Measurements from ENCODE around the gene SYNJ2. TPM values are rescaled to one million over a fixed set of nuclear protein-coding genes. Genes with fewer than 3 reads are reported as not detected.

Gene SYNJ2
- total and polyA plus RNA-seq, 2 experiments from 2014 or later: 2.8 to 5.6 TPM

DNA sequence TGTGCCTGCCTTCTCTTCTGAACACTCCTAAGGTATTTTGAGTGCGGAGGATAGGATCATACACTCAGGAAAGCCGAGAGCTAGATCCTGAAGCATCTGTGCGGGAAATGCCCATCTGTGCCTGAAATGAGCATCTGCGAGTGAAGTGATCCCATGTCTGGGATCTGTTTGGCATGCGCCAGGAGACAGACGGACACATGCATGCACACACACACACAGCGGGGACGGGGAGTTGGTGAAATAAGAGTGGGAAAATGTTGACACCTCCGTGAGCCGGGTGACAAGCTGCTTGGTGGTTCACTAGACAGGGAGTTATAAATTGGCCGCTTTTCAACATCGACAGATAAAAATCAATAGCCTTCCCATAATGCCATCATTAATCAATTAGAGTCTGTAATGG lies 13.8 kb downstream of the SYNJ2 start:
- Histone ChIP-seq H3F3A (replicated peaks; ENCODE audit: low read depth) (0 out of 2 replicates have a peak, but pooled peaks cover 3% of the 10 kb centered on the region), H3K4me1 (ENCODE audit: insufficient read depth) (peaks cover 13% of the 10 kb centered on the region), H2AFZ (no peak overlapping the region), H3K9me2 (ENCODE audit: insufficient read depth) (no peaks in the 10 kb centered on the region), H3K4me3 (no peak overlapping the region), H3K27me3 (ENCODE audit: insufficient read depth) (no peaks in the 10 kb centered on the region), H3K27ac (ENCODE audit: low read depth) (no peak overlapping the region), H3K36me3 (ENCODE audit: insufficient read depth) (no peaks in the 10 kb centered on the region), H3K79me2 (replicated peaks; ENCODE audit: insufficient read depth) (peaks cover 29% of the 10 kb centered on the region), H3K4me2 (no peak overlapping the region), H4K20me1 (replicated peaks; ENCODE audit: insufficient read depth) (no peaks in the 10 kb centered on the region)
- TF ChIP-seq CREB1 (CRISPR knock-in tag; IDR thresholded peaks at IDR 0.05; ENCODE audit: low read depth) (no peak), JUNB (IDR thresholded peaks at IDR 0.05; ENCODE audit: unreplicated experiment) (no peak), POLR2AphosphoS5 (IDR thresholded peaks at IDR 0.05; ENCODE audit: low read depth) (no peak), ZNF462 (CRISPR knock-in tag; IDR thresholded peaks at IDR 0.05) (no peak), EZH2 (IDR thresholded peaks at IDR 0.05; ENCODE audit: low read depth, unreplicated experiment) (no peak), ZNF331 (CRISPR knock-in tag; IDR thresholded peaks at IDR 0.05; ENCODE audit: low read depth) (no peak), NANOG (IDR thresholded peaks at IDR 0.05; ENCODE audit: borderline replicate concordance) (no peak), REST (IDR thresholded peaks at IDR 0.05; ENCODE audit: unreplicated experiment) (no peak)
- peaks cover 10% of the 10 kb centered on the region for H3K27me3 Mint-ChIP-seq (ENCODE audit: insufficient read depth, low read depth, poor library complexity)
- H3K27ac Mint-ChIP-seq: no peak overlapping the region
- H3K9me3 Mint-ChIP-seq: peaks cover 2% of the 10 kb centered on the region; the same call in 2 of the 3 replicates
- H3K4me3 Mint-ChIP-seq: no peak overlapping the region; the same call in 2 of the 3 replicates
- DNase-seq (ENCODE audit: low spot score): no peak
- H3K4me1 Mint-ChIP-seq: peaks cover 50% of the 10 kb centered on the region
- no peaks in the 10 kb centered on the region; the same call in 2 of the 3 replicates for H3K36me3 Mint-ChIP-seq (ENCODE audit: low read depth)
- no peak for ATAC-seq

All from GM23338 (cell line).